Measurements from ENCODE around the gene POLR2E.

DNA sequence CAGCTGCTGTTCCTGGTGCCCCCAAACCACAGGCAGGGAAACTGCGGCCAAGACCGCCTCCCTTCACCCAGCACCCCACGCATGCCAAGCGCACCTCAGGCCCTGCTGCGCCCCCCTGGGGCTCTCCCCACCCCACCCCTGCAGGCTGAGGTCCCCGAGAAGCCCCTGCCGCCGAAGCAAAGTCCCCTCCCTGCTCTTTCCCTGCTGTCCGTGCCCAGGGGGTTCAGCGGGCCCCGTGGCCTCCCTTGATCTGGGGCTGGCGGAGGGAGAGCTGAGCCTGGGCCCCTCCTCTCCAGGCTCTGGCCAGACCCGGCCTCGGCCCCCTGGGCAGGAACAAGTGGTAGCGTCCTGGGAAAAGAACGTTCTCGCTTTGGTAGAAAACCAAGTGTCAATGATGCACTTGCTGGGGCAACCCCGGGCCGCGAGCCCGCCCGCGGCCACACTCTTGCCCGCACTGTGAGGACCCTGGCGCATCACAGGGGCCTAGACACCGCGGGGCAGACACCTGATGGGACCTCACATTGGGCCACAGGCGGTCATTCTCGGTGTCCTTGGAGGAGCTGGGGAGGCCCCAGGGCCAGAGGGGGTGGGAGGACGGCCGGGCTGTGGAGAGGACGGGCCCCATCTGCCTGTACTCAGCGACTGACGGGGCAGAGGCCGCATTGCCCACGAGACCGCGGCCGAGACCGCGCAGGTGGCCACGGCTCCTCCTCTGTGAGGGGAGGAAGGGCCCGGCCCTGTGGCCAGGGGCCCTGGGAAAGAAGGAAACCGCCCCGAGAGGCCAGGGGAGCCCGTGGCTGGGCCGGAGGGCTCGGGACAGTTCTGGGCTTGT is 37.6 kb upstream of the POLR2E start:
- TF ChIP-seq, protein P1, sequence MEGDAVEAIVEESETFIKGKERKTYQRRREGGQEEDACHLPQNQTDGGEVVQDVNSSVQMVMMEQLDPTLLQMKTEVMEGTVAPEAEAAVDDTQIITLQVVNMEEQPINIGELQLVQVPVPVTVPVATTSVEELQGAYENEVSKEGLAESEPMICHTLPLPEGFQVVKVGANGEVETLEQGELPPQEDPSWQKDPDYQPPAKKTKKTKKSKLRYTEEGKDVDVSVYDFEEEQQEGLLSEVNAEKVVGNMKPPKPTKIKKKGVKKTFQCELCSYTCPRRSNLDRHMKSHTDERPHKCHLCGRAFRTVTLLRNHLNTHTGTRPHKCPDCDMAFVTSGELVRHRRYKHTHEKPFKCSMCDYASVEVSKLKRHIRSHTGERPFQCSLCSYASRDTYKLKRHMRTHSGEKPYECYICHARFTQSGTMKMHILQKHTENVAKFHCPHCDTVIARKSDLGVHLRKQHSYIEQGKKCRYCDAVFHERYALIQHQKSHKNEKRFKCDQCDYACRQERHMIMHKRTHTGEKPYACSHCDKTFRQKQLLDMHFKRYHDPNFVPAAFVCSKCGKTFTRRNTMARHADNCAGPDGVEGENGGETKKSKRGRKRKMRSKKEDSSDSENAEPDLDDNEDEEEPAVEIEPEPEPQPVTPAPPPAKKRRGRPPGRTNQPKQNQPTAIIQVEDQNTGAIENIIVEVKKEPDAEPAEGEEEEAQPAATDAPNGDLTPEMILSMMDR (IDR thresholded peaks at IDR 0.05): no peak
- TF ChIP-seq REST (IDR thresholded peaks at IDR 0.05; ENCODE audit: low read depth, low read length) (no peak), SIN3A (IDR thresholded peaks at IDR 0.05; ENCODE audit: borderline replicate concordance, low read depth, low read length) (no peak), YY1 (IDR thresholded peaks at IDR 0.05; ENCODE audit: low read depth) (no peak), ZBTB33 (IDR thresholded peaks at IDR 0.05; ENCODE audit: borderline replicate concordance, low read depth) (no peak), FOXM1 (IDR thresholded peaks at IDR 0.05; ENCODE audit: low read depth) (no peak), EP300 (IDR thresholded peaks at IDR 0.05; ENCODE audit: borderline replicate concordance in 1 of 2, low read depth in 1 of 2, low read length in 1 of 2) (no peak), TEAD4 (IDR thresholded peaks at IDR 0.05; ENCODE audit: borderline replicate concordance, insufficient read depth) (no peak), POLR2AphosphoS5 (IDR thresholded peaks at IDR 0.05; ENCODE audit: low read depth, low read length) (no peak), EZH2phosphoT487 (IDR thresholded peaks at IDR 0.05; ENCODE audit: borderline replicate concordance, low read depth) (no peak), CHD2 (IDR thresholded peaks at IDR 0.05; ENCODE audit: low read length, partially characterized antibody) (no peak), RAD21 (IDR thresholded peaks at IDR 0.05; ENCODE audit: low read length) (no peak)
- TF ChIP-seq, protein P2, sequence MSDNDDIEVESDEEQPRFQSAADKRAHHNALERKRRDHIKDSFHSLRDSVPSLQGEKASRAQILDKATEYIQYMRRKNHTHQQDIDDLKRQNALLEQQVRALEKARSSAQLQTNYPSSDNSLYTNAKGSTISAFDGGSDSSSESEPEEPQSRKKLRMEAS (IDR thresholded peaks at IDR 0.05; ENCODE audit: low read depth): no peak
